Vagina (tissue), 2 donors: Measurements from ENCODE around the gene RPH3AL.
"Not testable (repeated sequence)": the region's sequence is repeated elsewhere in the genome, so short reads cannot be mapped to it uniquely, and the experiment has no call there.

Experiments used
- CTCF ChIP-seq, 3 experiments: fragments of 450-650 bp in 2 of 3; fragments of 200-600 bp in 1 of 3; sonication (generic) in 1 of 3; IDR thresholded peaks; one replicate each; pipeline ENCODE4 v1.5.1; 2017 to 2019; ENCODE audit warnings: antibody characterized with exemption in 3 of 3, mild to moderate bottlenecking in 2 of 3, moderate library complexity in 2 of 3
- POLR2A ChIP-seq, 2 donors: fragments of 450-650 bp; IDR thresholded peaks; one replicate each; pipeline ENCODE4 v1.6.1; 2017; ENCODE audit warnings: antibody characterized with exemption in 2 of 2, mild to moderate bottlenecking in 2 of 2, moderate library complexity in 2 of 2
- POLR2AphosphoS5 ChIP-seq, 2 donors: sonication (generic); formaldehyde crosslinking; IDR thresholded peaks; one replicate each; pipeline ENCODE4 v1.9.0; 2017; ENCODE audit warnings: antibody characterized with exemption in 2 of 2, mild to moderate bottlenecking in 2 of 2, low read depth in 1 of 2; ENCODE audit not compliant: insufficient read depth in 1 of 2

GRCh38 chr17:234994-235830 lies 117.4 kb downstream of the RPH3AL start:
- not testable (repeated sequence) for TF ChIP-seq POLR2A (IDR thresholded peaks at IDR 0.05); CTCF (IDR thresholded peaks at IDR 0.05); POLR2AphosphoS5 (IDR thresholded peaks at IDR 0.05; ENCODE audit: insufficient read depth in 1 of 2, low read depth in 1 of 2)
